ENCODE data around the gene SPEF2.

DNA sequence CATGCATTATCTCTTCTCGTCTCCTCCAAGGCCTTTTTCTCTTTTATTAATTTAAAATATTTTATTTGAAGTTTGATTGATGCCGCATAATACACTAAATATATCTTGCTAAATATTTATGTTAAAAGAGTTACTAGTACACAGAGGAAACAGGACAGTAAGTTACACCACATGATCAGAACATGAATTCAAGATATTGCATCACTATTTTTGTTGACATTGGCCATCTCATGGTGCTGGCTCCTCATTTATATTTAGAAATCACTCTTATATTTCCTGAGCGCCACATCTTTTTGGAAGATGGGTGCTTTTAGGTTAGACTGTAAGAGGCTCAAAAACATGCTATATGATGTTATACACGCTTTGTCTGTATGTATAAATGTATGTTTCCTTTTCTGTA, 23.0 kb downstream of the SPEF2 start:
- no peak for TF ChIP-seq CTCF (IDR thresholded peaks at IDR 0.05)
- TF ChIP-seq POLR2A (IDR thresholded peaks at IDR 0.05): no peak
